PC-3 (cell line): ENCODE measurements around the gene PPARG.

Experiments used
- EZH2 ChIP-seq: fragments of 300-600 bp; sonication (generic); IDR thresholded peaks from one replicate; pipeline ENCODE4 v1.6.1; 2017; ENCODE audit warnings: antibody characterized with exemption, mild to moderate bottlenecking, low read length; ENCODE audit not compliant: unreplicated experiment
- EZH2phosphoT487 ChIP-seq: fragments of 300-600 bp; sonication (generic); IDR thresholded peaks from 2 replicates; pipeline ENCODE4 v1.6.1; 2018; ENCODE audit warnings: mild to moderate bottlenecking, antibody characterized with exemption, low read length, borderline replicate concordance
- TF ChIP-seq, protein P1 (sequence below): fragments of 300-600 bp; sonication (generic); conservative IDR thresholded peaks from 2 replicates; pipeline ENCODE4 v1.5.1; 2017; ENCODE audit warnings: antibody characterized with exemption, low read depth, mild to moderate bottlenecking, low read length

DNA sequence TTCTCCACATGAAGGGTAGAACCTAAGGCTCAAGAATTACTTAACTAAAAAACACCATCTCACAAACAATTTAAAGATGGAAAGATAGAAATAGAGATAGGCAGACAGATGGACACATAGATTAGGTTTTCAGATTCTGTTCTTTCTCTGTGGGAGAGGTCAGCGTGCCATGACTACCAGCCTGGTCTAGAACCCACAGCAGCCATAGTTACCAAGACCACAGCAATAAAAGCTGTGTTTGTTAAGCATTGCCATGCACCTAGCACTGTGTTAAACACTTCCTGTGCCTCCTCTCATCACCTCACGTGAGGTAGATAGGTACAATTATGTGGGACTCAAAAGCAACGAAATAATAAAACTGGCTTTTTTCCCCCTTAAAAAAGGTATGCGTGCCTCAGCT lies 112.3 kb downstream of the PPARG start:
- TF ChIP-seq, protein P1, sequence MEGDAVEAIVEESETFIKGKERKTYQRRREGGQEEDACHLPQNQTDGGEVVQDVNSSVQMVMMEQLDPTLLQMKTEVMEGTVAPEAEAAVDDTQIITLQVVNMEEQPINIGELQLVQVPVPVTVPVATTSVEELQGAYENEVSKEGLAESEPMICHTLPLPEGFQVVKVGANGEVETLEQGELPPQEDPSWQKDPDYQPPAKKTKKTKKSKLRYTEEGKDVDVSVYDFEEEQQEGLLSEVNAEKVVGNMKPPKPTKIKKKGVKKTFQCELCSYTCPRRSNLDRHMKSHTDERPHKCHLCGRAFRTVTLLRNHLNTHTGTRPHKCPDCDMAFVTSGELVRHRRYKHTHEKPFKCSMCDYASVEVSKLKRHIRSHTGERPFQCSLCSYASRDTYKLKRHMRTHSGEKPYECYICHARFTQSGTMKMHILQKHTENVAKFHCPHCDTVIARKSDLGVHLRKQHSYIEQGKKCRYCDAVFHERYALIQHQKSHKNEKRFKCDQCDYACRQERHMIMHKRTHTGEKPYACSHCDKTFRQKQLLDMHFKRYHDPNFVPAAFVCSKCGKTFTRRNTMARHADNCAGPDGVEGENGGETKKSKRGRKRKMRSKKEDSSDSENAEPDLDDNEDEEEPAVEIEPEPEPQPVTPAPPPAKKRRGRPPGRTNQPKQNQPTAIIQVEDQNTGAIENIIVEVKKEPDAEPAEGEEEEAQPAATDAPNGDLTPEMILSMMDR = no peak
- TF ChIP-seq EZH2 (no peak), EZH2phosphoT487 (no peak)
